GM20000 (cell line): ENCODE results near the gene HOXD12.

Experiments used
- DNase-seq: peaks from one replicate; pipeline ENCODE4 v3.0.0; 2012; ENCODE audit warnings: low spot score
- TF ChIP-seq, protein P1 (sequence below): IDR thresholded peaks from 2 replicates; pipeline ENCODE4 v1.5.1; 2012; ENCODE audit warnings: mild to moderate bottlenecking, control low read depth; ENCODE audit errors: extremely low read depth, missing control alignments

The HOXD12 gene

DNA sequence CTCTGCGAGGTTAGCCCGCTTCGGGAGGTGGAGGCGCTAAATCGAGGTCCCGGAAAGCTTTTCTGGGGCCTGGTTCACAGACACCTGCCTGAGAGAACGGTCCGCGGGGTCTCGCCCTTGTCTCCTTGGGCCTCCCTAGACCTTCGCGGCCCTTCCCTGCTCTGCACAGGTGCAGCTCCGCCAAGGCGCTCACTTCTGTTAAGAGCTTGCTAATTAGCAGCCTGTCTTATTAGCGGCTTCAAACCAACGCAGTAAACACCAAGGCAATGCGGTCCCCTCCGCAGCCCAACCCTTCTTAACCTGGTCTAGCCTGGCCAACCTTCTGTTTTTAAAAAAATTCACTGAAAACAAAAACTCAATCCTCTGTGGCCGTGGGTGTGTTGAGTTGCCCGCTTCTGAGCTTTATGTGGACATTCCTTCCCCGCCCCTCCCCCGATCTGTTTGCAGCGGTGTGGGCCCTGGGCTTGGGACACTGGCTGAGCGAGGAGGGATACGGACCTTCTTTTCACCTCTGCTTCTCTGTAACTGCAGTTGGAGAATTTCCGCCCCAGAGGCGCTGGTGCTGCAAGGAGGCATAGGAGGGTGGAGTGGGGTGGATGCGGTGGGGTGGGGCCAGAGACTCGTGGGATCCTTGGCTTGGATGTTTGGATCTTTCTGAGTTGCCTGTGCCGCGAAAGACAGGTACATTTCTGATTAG, 48.4 kb downstream of the HOXD12 start:
- TF ChIP-seq, protein P1, sequence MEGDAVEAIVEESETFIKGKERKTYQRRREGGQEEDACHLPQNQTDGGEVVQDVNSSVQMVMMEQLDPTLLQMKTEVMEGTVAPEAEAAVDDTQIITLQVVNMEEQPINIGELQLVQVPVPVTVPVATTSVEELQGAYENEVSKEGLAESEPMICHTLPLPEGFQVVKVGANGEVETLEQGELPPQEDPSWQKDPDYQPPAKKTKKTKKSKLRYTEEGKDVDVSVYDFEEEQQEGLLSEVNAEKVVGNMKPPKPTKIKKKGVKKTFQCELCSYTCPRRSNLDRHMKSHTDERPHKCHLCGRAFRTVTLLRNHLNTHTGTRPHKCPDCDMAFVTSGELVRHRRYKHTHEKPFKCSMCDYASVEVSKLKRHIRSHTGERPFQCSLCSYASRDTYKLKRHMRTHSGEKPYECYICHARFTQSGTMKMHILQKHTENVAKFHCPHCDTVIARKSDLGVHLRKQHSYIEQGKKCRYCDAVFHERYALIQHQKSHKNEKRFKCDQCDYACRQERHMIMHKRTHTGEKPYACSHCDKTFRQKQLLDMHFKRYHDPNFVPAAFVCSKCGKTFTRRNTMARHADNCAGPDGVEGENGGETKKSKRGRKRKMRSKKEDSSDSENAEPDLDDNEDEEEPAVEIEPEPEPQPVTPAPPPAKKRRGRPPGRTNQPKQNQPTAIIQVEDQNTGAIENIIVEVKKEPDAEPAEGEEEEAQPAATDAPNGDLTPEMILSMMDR: no peak
- no peak for DNase-seq

DNA sequence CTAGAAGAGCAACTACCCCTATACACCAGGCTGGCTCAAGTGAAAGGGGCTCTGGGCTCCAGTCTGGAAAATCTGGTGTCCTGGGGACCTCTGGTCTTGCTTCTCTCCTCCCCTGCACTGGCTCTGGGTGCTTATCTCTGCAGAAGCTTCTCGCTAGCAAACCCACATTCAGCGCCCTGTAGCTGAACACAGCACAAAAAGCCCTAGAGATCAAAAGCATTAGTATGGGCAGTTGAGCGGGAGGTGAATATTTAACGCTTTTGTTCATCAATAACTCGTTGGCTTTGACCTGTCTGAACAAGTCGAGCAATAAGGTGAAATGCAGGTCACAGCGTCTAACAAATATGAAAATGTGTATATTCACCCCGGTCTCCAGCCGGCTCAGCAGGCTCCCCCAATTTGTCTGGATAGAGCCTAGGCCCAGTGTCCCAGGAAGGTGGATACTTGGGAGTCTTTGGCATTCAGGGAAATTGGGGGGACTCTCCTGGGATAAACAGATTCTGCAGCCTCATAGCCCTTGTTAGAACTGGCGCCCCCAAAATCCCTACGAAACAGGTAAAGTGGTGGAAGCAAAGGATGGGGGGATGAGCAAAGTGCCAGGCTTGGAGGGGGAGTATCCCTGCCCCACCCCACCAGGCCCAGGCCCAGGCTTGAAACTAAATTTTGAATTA, 49.3 kb downstream of the HOXD12 start:
- TF ChIP-seq, protein P1: no peak
- DNase-seq: no peak

DNA sequence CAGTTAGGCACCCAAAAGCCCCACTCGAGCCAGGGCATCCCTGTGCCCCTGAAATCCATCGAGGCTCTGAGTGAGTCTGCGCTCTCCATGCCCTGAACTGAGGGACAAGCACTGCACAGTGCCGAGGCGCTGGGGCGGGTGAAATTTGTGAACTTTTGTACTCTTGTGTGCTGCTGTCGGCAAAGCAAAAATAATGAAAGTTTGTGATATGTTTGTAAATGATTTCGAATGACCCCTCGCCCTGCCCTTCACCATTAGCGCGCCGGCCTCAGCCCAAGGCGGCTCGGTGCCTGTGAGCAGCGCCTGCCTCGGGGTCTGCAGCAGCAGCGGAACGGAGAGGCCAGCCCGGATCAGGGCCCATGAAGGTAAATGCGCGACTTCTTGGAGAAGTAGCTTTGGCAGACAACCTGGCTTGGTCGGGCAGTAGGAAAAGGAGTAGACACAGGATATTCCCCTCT, 49.9 kb downstream of the HOXD12 start:
- no peak for DNase-seq
- TF ChIP-seq, protein P1: no peak

DNA sequence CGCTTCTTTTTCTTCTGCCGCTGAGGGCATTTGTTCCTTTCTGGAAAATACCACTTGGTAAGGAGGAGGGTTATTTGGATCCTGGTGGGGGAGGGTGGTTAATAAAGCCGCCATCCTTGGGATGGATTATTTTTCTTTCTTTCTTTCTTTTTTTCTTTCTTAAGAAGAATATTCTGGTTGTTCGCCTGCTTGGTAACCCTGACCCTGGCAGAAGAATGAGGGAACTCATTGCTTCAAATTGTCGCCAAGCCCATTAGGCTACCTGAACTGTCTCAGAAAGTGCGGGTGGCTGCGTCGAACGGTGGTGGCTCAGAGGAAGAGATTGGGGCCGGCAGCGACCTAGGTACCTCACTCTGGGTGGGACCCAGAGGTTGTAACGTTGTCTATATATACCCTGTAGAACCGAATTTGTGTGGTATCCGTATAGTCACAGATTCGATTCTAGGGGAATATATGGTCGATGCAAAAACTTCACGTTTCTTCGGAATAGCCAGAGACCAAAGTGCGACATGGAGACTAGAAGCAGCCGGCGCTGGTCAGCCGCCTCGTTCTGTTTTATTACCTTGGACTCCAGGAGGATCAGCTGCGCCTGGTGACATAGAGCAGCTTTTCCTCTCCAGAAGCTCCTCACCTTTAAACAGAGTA, 50.5 kb downstream of the HOXD12 start:
- no peak for DNase-seq

DNA sequence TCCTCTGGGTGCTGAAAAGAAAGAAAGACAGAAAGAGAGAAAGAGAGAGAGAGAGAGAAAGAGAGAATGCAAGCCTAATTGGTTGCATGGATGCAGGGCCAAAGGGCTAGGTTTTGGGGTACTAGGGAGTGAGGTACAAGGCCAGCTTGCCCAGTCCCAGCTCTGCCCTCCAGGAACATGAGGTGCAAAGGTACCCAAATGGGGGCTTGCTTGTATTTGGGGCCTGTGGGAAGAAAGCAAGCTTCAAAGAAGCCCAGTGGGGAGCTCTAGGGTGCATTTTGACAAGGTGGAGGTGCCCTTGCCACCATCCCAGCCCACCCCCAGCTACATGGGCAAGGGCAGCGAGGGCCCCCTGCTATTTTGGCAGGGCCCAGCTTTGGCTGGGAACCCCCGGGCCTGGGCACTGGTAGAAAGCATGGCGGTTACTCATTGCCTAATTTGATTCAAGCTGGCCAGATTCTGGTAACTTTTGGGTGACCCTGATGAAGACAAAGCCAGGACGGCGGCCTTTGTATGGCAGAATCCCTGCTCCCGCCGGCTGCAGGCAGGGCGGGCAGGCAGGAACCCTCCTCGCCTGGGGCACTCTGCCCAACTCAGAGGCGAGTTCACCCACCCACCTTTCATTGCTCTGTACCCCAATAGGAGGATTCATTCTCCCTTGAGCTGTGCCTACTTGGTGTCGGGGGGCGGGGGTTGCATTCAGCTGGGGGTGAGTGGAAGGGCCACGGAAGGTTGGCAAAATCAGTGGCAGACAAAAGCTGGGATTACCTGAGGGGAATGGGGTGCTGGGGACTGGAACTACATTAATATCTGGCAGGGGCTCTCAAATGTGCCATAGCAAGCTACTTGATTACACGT, 51.2 kb downstream of the HOXD12 start:
- TF ChIP-seq, protein P1: no peak
- no peak for DNase-seq

More for the DNA sequence above, 50.5 kb downstream of the HOXD12 start:
- TF ChIP-seq, protein P1: no peak

DNA sequence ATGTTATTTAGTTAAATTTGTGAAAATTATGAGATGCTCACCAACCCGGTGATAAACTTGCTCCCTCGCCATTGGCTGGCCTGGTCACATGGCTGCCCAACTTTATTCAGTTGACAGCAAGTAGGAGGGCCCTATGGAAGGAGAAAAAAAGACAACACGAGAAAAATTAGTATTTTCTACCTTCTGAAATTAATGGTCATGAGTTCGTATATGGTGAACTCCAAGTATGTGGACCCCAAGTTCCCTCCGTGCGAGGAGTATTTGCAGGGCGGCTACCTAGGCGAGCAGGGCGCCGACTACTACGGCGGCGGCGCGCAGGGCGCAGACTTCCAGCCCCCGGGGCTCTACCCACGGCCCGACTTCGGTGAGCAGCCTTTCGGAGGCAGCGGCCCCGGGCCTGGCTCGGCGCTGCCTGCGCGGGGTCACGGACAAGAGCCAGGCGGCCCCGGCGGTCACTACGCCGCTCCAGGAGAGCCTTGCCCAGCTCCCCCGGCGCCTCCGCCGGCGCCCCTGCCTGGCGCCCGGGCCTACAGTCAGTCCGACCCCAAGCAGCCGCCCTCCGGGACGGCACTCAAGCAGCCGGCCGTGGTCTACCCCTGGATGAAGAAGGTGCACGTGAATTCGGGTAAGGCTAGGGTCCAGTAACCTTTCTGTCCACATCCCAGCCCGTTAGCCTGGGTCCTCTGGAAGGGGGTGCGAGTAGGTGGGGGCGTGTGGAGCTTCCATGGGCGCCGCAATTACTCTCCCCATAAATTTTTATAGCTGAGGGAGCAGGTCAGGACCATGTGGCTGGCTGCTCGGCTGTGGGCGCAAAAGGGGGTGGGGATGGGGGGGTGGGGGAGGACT, 52.1 kb downstream of the HOXD12 start, which contains the start of gene HOXD4:
HOXD4 (plus strand) TSS at position 109 of the 846 bp plus-strand sequence; CDS start at position 193, 84 bp downstream.
- TF ChIP-seq, protein P1: no peak
- no peak for DNase-seq
